SU-DHL-6 (cell line): Measurements from ENCODE around the gene SLC30A3.

ENCODE experiments used
- EZH2phosphoT487 ChIP-seq: fragments of 200-600 bp; sonication (generic), shearing (Covaris generic); conservative IDR thresholded peaks from 2 replicates; pipeline ENCODE4 v1.6.1; 2018; ENCODE audit warnings: mild to moderate bottlenecking, antibody characterized with exemption, low read length, moderate library complexity, mixed read lengths
- TF ChIP-seq, protein P1 (sequence below): fragments of 200-600 bp; sonication (generic); IDR thresholded peaks from one replicate; pipeline ENCODE4 v1.5.1; 2017; ENCODE audit warnings: antibody characterized with exemption, mild to moderate bottlenecking, low read length, moderate library complexity; ENCODE audit not compliant: insufficient read depth, poor library complexity, severe bottlenecking

DNA sequence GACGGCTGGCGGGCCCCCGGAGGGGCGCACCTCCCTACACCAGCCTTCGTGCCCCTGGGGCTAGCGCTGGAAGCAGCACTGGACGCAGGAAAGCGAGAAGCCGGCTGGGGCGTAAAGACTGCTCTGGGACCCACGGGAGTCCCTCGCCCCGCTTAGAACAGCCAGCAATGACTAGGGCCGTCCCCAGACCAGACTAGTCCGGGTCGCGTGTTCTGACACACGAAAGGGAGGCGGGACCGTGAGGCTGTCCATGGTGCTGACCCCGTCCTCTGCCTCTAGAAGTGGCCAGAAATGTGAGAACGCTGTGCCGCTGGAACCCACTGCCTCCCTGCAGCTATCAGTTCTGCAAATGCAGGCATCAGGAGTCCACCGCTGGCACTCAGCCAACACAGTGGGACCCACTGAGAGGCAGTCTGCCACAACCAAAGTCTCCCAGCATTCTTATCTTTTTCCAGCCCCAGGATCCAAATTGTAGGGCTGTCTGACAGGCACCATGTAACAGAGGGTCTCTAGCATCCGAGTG, 45.6 kb upstream of the SLC30A3 start, which contains the start of gene UCN:
- TF ChIP-seq, protein P1, sequence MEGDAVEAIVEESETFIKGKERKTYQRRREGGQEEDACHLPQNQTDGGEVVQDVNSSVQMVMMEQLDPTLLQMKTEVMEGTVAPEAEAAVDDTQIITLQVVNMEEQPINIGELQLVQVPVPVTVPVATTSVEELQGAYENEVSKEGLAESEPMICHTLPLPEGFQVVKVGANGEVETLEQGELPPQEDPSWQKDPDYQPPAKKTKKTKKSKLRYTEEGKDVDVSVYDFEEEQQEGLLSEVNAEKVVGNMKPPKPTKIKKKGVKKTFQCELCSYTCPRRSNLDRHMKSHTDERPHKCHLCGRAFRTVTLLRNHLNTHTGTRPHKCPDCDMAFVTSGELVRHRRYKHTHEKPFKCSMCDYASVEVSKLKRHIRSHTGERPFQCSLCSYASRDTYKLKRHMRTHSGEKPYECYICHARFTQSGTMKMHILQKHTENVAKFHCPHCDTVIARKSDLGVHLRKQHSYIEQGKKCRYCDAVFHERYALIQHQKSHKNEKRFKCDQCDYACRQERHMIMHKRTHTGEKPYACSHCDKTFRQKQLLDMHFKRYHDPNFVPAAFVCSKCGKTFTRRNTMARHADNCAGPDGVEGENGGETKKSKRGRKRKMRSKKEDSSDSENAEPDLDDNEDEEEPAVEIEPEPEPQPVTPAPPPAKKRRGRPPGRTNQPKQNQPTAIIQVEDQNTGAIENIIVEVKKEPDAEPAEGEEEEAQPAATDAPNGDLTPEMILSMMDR, result no peak
- TF ChIP-seq EZH2phosphoT487, result no peak
